ENCODE measurements around the gene OLIG2.

Gene OLIG2

DNA sequence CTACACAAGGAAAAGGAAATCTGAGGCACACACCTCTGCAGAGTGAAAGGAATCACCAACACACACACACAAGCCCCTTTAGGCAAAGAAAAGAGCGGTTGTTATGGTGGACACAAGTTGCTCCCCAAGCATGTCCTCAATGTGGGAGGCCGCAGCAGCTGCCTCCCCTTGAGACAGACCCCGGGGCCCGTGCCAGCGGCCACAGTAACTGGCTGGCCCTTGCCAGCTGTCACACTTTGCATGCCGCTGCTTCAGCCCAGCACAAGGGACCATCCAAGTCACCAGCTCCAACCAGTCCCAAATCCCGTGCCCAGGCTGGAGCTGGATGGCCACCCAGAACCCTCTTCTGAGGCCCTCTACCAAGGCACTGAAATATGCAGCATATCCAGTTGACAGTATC is 41.3 kb downstream of the OLIG2 start:
- in situ Hi-C loops (cut with HindIII; ENCODE audit: low sequenced_read_pairs): no loop called here
- no peak overlapping the region for H3K4me3 ChIP-seq (ENCODE audit: low read depth, low read length)
- TF ChIP-seq, protein P1, sequence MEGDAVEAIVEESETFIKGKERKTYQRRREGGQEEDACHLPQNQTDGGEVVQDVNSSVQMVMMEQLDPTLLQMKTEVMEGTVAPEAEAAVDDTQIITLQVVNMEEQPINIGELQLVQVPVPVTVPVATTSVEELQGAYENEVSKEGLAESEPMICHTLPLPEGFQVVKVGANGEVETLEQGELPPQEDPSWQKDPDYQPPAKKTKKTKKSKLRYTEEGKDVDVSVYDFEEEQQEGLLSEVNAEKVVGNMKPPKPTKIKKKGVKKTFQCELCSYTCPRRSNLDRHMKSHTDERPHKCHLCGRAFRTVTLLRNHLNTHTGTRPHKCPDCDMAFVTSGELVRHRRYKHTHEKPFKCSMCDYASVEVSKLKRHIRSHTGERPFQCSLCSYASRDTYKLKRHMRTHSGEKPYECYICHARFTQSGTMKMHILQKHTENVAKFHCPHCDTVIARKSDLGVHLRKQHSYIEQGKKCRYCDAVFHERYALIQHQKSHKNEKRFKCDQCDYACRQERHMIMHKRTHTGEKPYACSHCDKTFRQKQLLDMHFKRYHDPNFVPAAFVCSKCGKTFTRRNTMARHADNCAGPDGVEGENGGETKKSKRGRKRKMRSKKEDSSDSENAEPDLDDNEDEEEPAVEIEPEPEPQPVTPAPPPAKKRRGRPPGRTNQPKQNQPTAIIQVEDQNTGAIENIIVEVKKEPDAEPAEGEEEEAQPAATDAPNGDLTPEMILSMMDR (IDR thresholded peaks at IDR 0.05; ENCODE audit: low read depth, low read length): no peak
- no peak for DNase-seq (ENCODE audit: low read depth, low spot score)

DNA sequence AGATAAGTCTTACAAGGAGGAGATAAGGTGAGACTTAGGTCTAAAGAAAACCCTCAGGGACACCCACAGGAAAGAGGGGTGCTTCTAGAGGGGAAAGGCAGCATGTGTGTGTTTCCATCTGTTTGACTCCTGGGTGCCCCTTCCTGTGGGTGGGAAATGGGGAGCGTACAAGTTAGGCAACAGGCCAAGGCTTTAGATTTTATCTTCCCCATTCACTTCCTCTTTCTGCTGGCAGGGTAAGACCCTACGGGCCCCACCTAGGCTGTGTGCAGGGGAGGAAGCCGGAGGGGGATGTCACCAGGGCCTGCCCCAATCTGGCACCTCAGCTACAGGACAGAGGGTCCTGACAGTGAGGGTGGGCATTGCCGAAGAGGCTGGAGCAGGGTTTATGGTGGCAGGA is 41.7 kb downstream of the OLIG2 start:
- TF ChIP-seq, protein P1 (IDR thresholded peaks at IDR 0.05; ENCODE audit: low read depth, low read length): no peak
- in situ Hi-C loops (cut with HindIII; ENCODE audit: low sequenced_read_pairs): no loop called here
- no peak for DNase-seq (ENCODE audit: low read depth, low spot score)
- H3K4me3 ChIP-seq (ENCODE audit: low read depth, low read length): no peak overlapping the region

DNA sequence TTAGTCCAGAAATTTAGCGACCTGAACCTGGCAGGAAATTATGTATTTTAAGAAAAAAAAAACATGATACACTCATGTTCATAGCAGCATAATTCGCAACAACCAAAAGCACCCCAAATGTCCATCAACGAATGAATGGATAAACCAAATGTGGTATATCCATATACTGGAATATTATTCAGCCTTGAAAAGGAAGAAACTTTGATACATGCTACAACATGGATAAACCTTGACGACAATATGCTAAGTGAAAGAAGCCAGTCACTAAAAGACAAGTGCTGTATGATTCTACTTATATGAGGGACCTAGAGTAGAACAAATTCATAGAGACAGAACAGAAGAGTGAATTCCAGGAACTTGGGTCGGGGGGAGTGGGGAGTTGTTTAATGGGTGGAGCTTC is 43.5 kb downstream of the OLIG2 start:
- DNase-seq (ENCODE audit: low read depth, low spot score): no peak
- H3K4me3 ChIP-seq (ENCODE audit: low read depth, low read length): no peak overlapping the region
- TF ChIP-seq, protein P1 (IDR thresholded peaks at IDR 0.05; ENCODE audit: low read depth, low read length): no peak
- in situ Hi-C loops (cut with HindIII; ENCODE audit: low sequenced_read_pairs): no loop called here

DNA sequence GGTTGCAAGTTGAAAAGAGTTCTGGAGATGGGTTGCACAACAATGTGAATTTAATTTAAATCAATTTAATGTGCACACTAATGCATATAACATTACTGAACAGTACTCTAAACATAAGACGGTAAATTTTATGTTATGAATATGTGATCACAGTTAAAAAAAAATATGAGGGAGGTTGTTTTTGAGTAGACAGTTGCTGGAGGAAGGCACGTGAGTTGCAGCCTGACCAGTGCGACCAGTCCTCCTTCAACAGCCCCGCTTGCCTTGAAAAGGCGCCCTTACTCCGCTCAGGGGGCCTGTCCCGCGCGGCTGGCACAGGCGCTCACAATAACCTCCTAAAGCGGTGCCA is 43.9 kb downstream of the OLIG2 start:
- H3K4me3 ChIP-seq (ENCODE audit: low read depth, low read length): no peak overlapping the region
- in situ Hi-C loops (cut with HindIII; ENCODE audit: low sequenced_read_pairs): no loop called here
- TF ChIP-seq, protein P1 (IDR thresholded peaks at IDR 0.05; ENCODE audit: low read depth, low read length): no peak
- DNase-seq (ENCODE audit: low read depth, low spot score): no peak

DNA sequence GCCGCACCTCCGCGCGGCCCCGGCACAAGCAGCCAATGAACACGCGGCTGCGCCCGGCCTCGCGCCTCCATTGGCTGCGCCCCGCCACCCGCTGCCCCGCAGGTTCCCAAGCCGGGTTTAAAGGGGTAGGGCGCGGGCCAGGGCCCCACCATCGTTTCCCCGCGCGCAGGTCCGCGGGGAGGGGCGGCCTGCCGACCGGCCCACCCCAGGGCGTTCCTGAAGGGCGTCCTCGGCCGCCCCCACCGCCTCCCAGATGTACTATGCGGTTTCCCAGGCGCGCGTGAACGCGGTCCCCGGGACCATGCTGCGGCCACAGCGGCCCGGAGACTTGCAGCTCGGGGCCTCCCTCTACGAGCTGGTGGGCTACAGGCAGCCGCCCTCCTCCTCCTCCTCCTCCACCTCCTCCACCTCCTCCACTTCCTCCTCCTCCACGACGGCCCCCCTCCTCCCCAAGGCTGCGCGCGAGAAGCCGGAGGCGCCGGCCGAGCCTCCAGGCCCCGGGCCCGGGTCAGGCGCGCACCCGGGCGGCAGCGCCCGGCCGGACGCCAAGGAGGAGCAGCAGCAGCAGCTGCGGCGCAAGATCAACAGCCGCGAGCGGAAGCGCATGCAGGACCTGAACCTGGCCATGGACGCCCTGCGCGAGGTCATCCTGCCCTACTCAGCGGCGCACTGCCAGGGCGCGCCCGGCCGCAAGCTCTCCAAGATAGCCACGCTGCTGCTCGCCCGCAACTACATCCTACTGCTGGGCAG is 44.4 kb downstream of the OLIG2 start, which contains the start of gene OLIG1:
TSS of gene OLIG1 (plus strand) at position 148 of the 750 bp plus-strand sequence. CDS start at position 254, 106 bp downstream.
- TF ChIP-seq, protein P1 (IDR thresholded peaks at IDR 0.05; ENCODE audit: low read depth, low read length): no peak
- H3K4me3 ChIP-seq (ENCODE audit: low read depth, low read length): no peak within 1 kb of the TSS
- DNase-seq (ENCODE audit: low read depth, low spot score): peak; percentile 18
- in situ Hi-C loops (cut with HindIII; ENCODE audit: low sequenced_read_pairs): no loop called here

DNA sequence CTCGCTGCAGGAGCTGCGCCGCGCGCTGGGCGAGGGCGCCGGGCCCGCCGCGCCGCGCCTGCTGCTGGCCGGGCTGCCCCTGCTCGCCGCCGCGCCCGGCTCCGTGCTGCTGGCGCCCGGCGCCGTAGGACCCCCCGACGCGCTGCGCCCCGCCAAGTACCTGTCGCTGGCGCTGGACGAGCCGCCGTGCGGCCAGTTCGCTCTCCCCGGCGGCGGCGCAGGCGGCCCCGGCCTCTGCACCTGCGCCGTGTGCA is 44.9 kb downstream of the OLIG2 start:
- DNase-seq (ENCODE audit: low read depth, low spot score): no peak
- in situ Hi-C loops (cut with HindIII; ENCODE audit: low sequenced_read_pairs): no loop called here

More for the DNA sequence above, 44.9 kb downstream of the OLIG2 start:
- TF ChIP-seq, protein P1 (IDR thresholded peaks at IDR 0.05; ENCODE audit: low read depth, low read length): no peak
- no peak overlapping the region for H3K4me3 ChIP-seq (ENCODE audit: low read depth, low read length)
